Fibroblast of mammary gland (primary cell): Measurements from ENCODE around the gene RAB40C.

ENCODE experiments used
- DNase-seq: peaks from one replicate; pipeline ENCODE4 v3.0.0-alpha.2; 2010; ENCODE audit warnings: low read depth
- H3K4me3 ChIP-seq: 2 replicates; pipeline ENCODE4 v1.5.1; 2011; ENCODE audit warnings: low read depth, mild to moderate bottlenecking, low read length, moderate library complexity; ENCODE audit not compliant: control insufficient read depth
- TF ChIP-seq, protein P1 (sequence below): conservative IDR thresholded peaks from 2 replicates; pipeline ENCODE4 v1.5.1; 2011; ENCODE audit warnings: low read depth, low read length, inconsistent platforms; ENCODE audit not compliant: control insufficient read depth, insufficient read depth

The RAB40C gene

DNA sequence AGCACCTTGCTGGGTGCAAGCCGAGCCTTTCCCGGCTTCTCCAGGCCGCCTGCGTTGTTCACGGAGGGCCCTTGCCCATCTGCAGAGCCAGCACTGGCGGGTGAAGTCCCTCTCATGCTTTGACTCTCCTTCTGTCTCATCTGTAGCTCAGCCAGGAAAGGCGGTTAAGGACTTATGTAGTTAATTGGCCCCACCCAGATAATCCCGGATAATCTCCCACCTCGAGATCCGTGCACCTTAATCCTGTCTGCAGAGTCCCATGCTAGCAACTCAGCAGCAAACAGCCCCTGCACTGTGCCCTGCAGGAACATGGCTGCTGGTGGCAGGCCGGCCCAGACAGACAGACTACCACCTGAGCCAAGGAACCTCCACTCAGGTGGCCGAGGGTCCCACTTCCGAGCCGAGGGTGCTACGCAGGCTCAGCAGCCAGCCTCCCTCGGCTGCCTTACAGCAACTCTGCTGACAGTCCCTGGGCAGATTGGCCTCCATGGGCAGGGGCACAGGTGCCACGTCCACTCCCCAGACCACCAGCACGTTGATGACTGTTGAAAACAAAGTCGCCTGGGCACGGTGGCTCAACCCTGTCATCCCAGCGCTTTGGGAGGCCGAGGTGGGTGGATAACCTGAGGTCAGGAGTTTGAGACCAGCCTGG is 16.9 kb downstream of the RAB40C start:
- TF ChIP-seq, protein P1, sequence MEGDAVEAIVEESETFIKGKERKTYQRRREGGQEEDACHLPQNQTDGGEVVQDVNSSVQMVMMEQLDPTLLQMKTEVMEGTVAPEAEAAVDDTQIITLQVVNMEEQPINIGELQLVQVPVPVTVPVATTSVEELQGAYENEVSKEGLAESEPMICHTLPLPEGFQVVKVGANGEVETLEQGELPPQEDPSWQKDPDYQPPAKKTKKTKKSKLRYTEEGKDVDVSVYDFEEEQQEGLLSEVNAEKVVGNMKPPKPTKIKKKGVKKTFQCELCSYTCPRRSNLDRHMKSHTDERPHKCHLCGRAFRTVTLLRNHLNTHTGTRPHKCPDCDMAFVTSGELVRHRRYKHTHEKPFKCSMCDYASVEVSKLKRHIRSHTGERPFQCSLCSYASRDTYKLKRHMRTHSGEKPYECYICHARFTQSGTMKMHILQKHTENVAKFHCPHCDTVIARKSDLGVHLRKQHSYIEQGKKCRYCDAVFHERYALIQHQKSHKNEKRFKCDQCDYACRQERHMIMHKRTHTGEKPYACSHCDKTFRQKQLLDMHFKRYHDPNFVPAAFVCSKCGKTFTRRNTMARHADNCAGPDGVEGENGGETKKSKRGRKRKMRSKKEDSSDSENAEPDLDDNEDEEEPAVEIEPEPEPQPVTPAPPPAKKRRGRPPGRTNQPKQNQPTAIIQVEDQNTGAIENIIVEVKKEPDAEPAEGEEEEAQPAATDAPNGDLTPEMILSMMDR = no peak
- no peak overlapping the region for H3K4me3 ChIP-seq
- DNase-seq = no peak

DNA sequence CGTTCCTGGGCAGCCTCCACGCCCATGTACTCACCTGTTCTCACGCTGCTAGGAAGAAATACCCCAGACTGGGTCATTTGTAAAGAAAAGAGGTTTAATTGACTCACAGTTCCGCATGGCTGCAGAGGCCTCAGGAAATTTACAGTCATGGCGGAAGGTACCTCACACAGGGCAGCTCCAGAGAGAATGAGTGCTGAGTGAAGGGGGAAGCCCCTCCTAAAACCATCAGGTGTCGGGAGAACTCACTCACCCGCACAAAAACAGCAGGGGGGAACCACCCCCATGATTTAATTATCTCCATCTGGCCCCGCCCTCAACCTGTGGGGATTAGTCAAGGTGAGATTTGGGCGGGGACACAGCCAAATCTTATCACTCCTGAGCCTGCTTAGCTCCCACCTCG is 18.2 kb downstream of the RAB40C start:
- no peak overlapping the region for H3K4me3 ChIP-seq
- DNase-seq = no peak
- TF ChIP-seq, protein P1 = no peak

DNA sequence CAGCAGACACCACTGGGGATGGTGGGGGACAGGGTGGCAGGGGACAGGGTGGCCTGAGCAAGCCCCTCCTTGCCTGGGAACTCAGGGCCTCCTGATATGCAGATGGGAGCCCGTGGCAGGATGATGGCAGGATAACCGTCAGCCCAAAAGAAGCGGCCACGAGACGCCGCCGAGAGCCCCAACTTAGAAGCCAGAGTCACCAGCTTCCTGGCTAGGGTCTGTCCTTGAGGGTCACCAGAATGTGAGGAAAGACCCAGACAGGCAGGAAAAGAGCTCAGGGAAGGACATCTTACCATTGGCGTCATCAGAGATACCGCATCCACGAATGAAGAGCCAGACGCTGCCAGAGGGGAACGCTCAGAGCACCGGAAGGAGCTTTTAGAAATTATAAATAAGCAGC is 19.4 kb downstream of the RAB40C start:
- TF ChIP-seq, protein P1 = no peak
- DNase-seq = no peak
- H3K4me3 ChIP-seq = no peak overlapping the region

DNA sequence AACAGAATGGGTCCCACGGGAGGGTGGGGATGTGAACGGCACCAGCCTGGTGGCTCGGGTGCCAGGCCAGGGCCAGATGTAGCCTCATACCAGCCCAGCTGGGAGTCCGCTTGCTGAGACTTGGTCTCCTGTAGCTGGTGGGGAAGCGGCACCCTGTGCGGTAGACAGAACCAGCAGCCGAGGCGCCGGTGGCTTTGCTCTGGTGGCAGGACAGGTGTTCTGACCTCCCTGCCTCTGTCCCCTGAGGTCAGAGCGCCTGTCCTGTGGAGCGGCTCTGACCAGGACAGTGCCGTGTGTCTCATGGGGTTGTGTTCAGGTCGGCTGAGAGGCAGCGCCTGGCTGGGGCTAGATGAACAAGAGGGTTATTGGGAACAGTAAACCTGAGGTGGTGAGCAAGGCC is 20.1 kb downstream of the RAB40C start:
- H3K4me3 ChIP-seq = no peak overlapping the region
- TF ChIP-seq, protein P1 = no peak
- no peak for DNase-seq

DNA sequence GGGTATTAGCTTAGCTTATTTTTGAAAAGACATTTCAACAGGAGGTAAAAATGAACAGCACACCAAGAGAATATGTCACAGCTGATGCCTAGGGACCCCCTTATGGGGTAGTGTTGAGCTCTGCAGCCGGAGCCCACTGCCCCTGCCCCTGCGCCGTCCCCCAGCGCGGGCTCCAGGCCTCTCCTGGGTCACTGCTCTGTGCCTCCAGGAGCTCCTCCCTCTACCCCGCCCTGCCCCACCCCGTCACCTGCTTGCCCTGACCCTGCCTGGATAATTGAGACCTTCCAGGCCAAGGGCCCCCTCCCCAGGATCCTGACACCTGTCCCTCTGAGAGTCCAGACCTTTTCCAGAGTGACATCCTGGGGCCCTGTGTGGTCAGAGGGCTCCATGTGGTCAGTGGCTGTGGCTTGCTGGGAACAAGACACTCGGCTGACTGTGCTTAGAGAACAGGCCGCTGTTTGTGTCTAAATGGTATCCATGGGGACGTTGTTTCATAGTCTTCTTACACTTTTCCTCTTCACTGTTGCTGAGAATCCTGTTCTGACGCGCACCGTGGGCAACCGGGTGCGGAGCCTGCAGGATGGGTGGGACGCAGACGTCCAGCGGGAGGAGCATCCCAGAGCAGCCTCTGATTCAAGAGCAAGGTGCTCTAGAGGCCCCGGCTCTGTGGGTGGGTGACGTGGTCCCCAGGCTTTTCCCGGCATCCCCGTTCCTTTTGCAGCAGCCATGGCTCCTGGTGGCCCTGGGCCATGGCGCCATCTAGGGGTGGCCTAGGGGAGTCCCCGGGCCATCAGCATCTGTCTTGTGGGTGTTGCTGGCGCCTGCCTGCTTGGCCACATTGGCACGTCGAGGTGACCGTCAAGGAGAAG is 20.9 kb downstream of the RAB40C start:
- H3K4me3 ChIP-seq = no peak overlapping the region
- peak; percentile 63 for DNase-seq
- TF ChIP-seq, protein P1 = peak; percentile 49

DNA sequence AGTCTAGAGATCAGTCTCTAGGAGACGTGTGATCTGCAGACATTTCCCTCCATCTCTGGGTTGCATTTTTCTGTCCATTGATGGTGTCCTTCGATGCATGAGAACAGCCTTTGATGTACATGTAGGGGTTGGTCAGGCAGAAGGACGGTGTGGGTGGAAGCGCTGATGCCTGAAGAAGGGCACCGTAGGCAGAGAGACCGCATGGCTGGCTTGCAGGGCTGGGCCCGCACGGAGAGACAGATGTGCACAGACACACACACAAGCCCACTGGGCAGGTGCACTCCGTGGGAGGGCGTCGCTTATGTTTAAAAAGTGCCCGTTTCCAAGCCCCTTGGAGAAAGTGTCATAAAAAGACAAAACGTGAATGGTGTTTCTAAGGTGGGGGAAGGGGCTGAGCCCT is 25.3 kb downstream of the RAB40C start:
- H3K4me3 ChIP-seq = no peak overlapping the region
- TF ChIP-seq, protein P1 = no peak
- no peak for DNase-seq
